GM23248 (cell line): Measurements from ENCODE around the gene CSPG4. TPM values are rescaled to one million over a fixed set of nuclear protein-coding genes. Genes with fewer than 3 reads are reported as not detected.
A peak's percentile ranks its signal among the peaks of the same experiment; 100 is the strongest.

Experiments
- DNase-seq: peaks from one replicate; pipeline ENCODE4 v3.0.0-alpha.2; 2015
- H2AFZ ChIP-seq: fragments of 200-600 bp; sonication (generic); 2 replicates; pipeline ENCODE4 v1.6.1; 2016; ENCODE audit warnings: antibody characterized with exemption
- H3F3A ChIP-seq: fragments of 200-600 bp; sonication (generic); 2 replicates; pipeline ENCODE4 v1.6.1; 2016; ENCODE audit warnings: mild to moderate bottlenecking, antibody characterized with exemption, mixed run types; ENCODE audit not compliant: insufficient read depth
- H3K27ac ChIP-seq: fragments of 200-600 bp; sonication (generic); 2 replicates; pipeline ENCODE4 v1.5.1; 2016; ENCODE audit warnings: mild to moderate bottlenecking
- H3K27me3 ChIP-seq: fragments of 200-600 bp; sonication (generic); replicated peaks from 2 replicates; pipeline ENCODE4 v1.6.1; 2016; ENCODE audit warnings: mild to moderate bottlenecking; ENCODE audit not compliant: insufficient read depth
- H3K36me3 ChIP-seq: fragments of 200-600 bp; sonication (generic); 2 replicates; pipeline ENCODE4 v1.6.1; 2016; ENCODE audit warnings: low read depth, mild to moderate bottlenecking
- H3K4me1 ChIP-seq: fragments of 200-600 bp; sonication (generic); 2 replicates; pipeline ENCODE4 v1.6.1; 2016; ENCODE audit warnings: mild to moderate bottlenecking; ENCODE audit not compliant: insufficient read depth
- H3K4me2 ChIP-seq: fragments of 200-600 bp; sonication (generic); one replicate; pipeline ENCODE4 v1.6.1; 2016; ENCODE audit warnings: mild to moderate bottlenecking; ENCODE audit not compliant: unreplicated experiment
- H3K4me3 ChIP-seq: fragments of 200-600 bp; sonication (generic); 2 replicates; pipeline ENCODE4 v1.5.1; 2016; ENCODE audit warnings: mild to moderate bottlenecking
- H3K79me2 ChIP-seq: fragments of 200-600 bp; sonication (generic); 2 replicates; pipeline ENCODE4 v1.6.1; 2016; ENCODE audit warnings: mild to moderate bottlenecking; ENCODE audit not compliant: insufficient read depth
- H3K9ac ChIP-seq: fragments of 200-600 bp; sonication (generic); 2 replicates; pipeline ENCODE4 v1.6.1; 2016; ENCODE audit warnings: mild to moderate bottlenecking
- H3K9me2 ChIP-seq: fragments of 200-600 bp; sonication (generic); 2 replicates; pipeline ENCODE4 v1.6.1; 2016; ENCODE audit warnings: mixed run types, mild to moderate bottlenecking, moderate library complexity; ENCODE audit not compliant: insufficient read depth
- H3K9me3 ChIP-seq: fragments of 200-600 bp; sonication (generic); one replicate; pipeline ENCODE4 v1.6.1; 2017; ENCODE audit warnings: low read depth
- H4K20me1 ChIP-seq: fragments of 200-600 bp; sonication (generic); 2 replicates; pipeline ENCODE4 v1.6.0; 2016; ENCODE audit not compliant: insufficient read depth
- EZH2 ChIP-seq: fragments of 200-600 bp; sonication (generic); IDR thresholded peaks from 2 replicates; pipeline ENCODE4 v1.6.1; 2018; ENCODE audit warnings: antibody characterized with exemption, mild to moderate bottlenecking; ENCODE audit not compliant: insufficient read depth, poor library complexity, severe bottlenecking
- EZH2phosphoT487 ChIP-seq: fragments of 200-600 bp; sonication (generic); IDR thresholded peaks from 2 replicates; pipeline ENCODE4 v1.6.1; 2018; ENCODE audit warnings: antibody characterized with exemption, moderate library complexity, mild to moderate bottlenecking, low read depth; ENCODE audit not compliant: insufficient read depth
- WGBS, 2 experiments: methylation state at CpG; one replicate each; pipeline ENCODE4 v1.1.6; 2015 to 2017; ENCODE audit warnings: low lambda C conversion rate in 2 of 2, low coverage in 1 of 2; ENCODE audit errors: missing lambda C conversion rate in 2 of 2; 5-methylcytosine and 5-hydroxymethylcytosine counted together
- in situ Hi-C: fragments of 300-500 bp; cut with MboI; formaldehyde crosslinking; loops from 2 replicates; pipeline ENCODE4 v1.15.0; 2020
- polyA plus RNA-seq: library from polyadenylated mRNA; unstranded; fragments of >200 nt; fragmentation: Nextera tagmentation; extraction: Ambion mirVana; gene quantifications from 2 replicates; pipeline ENCODE4 v1.2.1, GENCODE V29; 2016
- total RNA-seq: library from RNA; depleted of rRNA; stranded (reverse); fragments of >200 nt; shearing (Covaris generic); gene quantifications from 2 replicates; pipeline ENCODE4 v1.2.3, GENCODE V29; 2014

The CSPG4 gene
- total and polyA plus RNA-seq, 2 experiments from 2014 or later: 5.3 to 25.8 TPM

GRCh38 chr15:75649045-75649761 lies 63.4 kb downstream of the CSPG4 start:
- no peak for TF ChIP-seq EZH2phosphoT487
- TF ChIP-seq EZH2: no peak
- Histone ChIP-seq H3K4me1 (peaks cover 54% of the 10 kb centered on the region), H3K4me3 (peak overlapping the region; percentile 85), H3K79me2 (peaks cover 81% of the 10 kb centered on the region), H3K27me3 (no peaks in the 10 kb centered on the region), H3K27ac (peak overlapping the region; percentile 93), H3K9ac (peak overlapping the region; percentile 96), H3F3A (peaks cover 16% of the 10 kb centered on the region; the same call in 1 of the 2 replicates), H2AFZ (no peak overlapping the region), H4K20me1 (no peaks in the 10 kb centered on the region), H3K9me3 (no peaks in the 10 kb centered on the region), H3K9me2 (no peaks in the 10 kb centered on the region), H3K36me3 (no peaks in the 10 kb centered on the region), H3K4me2 (peak overlapping the region; percentile 89)
- DNase-seq: no peak
- 47 to 50% methylated on average over 18 of the region's 19 CpGs for WGBS, 2 experiments
- in situ Hi-C loops: no loop called here

GRCh38 chr15:75648156-75649000 lies 64.3 kb downstream of the CSPG4 start:
- H3K4me1 ChIP-seq: peaks cover 50% of the 10 kb centered on the region
- peak overlapping the region; percentile 85 for H3K4me3 ChIP-seq
- H3K79me2 ChIP-seq: peaks cover 72% of the 10 kb centered on the region
- DNase-seq: peak; percentile 67
- H2AFZ ChIP-seq: peak overlapping the region; percentile 63
- H3F3A ChIP-seq: peaks cover 16% of the 10 kb centered on the region; the same call in 1 of the 2 replicates
- H3K27ac ChIP-seq: peak overlapping the region; percentile 93
- in situ Hi-C loops: no loop called here
- no peaks in the 10 kb centered on the region for H3K9me3 ChIP-seq
- H4K20me1 ChIP-seq: no peaks in the 10 kb centered on the region
- TF ChIP-seq EZH2phosphoT487: no peak
- TF ChIP-seq EZH2: no peak
- no peaks in the 10 kb centered on the region for H3K9me2 ChIP-seq
- WGBS, 2 experiments: 0 to 1% methylated on average over 23 to 31 of the region's 34 CpGs
- H3K36me3 ChIP-seq: no peaks in the 10 kb centered on the region
- peak overlapping the region; percentile 89 for H3K4me2 ChIP-seq
- peak overlapping the region; percentile 96 for H3K9ac ChIP-seq
- H3K27me3 ChIP-seq: no peaks in the 10 kb centered on the region

- 1 to 2% methylated on average over 49 to 51 of the region's 76 CpGs for WGBS, 2 experiments
- Histone ChIP-seq H3K9ac (peak within 1 kb of the TSS; percentile 96), H4K20me1 (no peaks in the 10 kb centered on the region), H3K4me3 (peak within 1 kb of the TSS; percentile 85), H3K4me2 (peak within 1 kb of the TSS; percentile 89), H3K79me2 (peaks cover 64% of the 10 kb centered on the region), H3K9me3 (no peaks in the 10 kb centered on the region), H2AFZ (peak within 1 kb of the TSS; percentile 63), H3K4me1 (peaks cover 41% of the 10 kb centered on the region), H3K9me2 (no peaks in the 10 kb centered on the region), H3K27ac (peak within 1 kb of the TSS; percentile 93), H3F3A (peaks cover 16% of the 10 kb centered on the region; the same call in 1 of the 2 replicates), H3K27me3 (no peaks in the 10 kb centered on the region), H3K36me3 (no peaks in the 10 kb centered on the region)
- in situ Hi-C loops: no loop called here
- TF ChIP-seq EZH2phosphoT487: no peak
- no peak for TF ChIP-seq EZH2
- peak; percentile 96 for DNase-seq
Observed at GRCh38 chr15:75647370-75648155, 65.1 kb downstream of the CSPG4 start, which contains the start of gene SNX33. SNX33 (plus strand) TSS chr15:75647912; CDS start chr15:75649103, 1,191 bp downstream.

GRCh38 chr15:75646944-75647364 lies 65.7 kb downstream of the CSPG4 start:
- Histone ChIP-seq H3K9ac (peak overlapping the region; percentile 96), H3K9me2 (no peaks in the 10 kb centered on the region), H4K20me1 (no peaks in the 10 kb centered on the region), H3K4me3 (peak overlapping the region; percentile 85), H3K9me3 (no peaks in the 10 kb centered on the region), H2AFZ (peak overlapping the region; percentile 63), H3K36me3 (no peaks in the 10 kb centered on the region), H3K79me2 (peaks cover 61% of the 10 kb centered on the region), H3K27ac (peak overlapping the region; percentile 93), H3K4me2 (peak overlapping the region; percentile 89), H3F3A (peaks cover 16% of the 10 kb centered on the region; the same call in 1 of the 2 replicates), H3K4me1 (peaks cover 35% of the 10 kb centered on the region), H3K27me3 (no peaks in the 10 kb centered on the region)
- in situ Hi-C loops: no loop called here
- DNase-seq: no peak
- 1 to 2% methylated on average over 15 to 26 of the region's 26 CpGs for WGBS, 2 experiments
- TF ChIP-seq EZH2 (no peak), EZH2phosphoT487 (no peak)
